Naive B cell (primary cell): ENCODE data around the gene TPM3. TPM values are rescaled to one million over a fixed set of nuclear protein-coding genes. Genes with fewer than 3 reads are reported as not detected.
A peak's percentile ranks its signal among the peaks of the same experiment; 100 is the strongest.

Experiments used
- ATAC-seq, 2 donors: fragments of 150-1000 bp; cut with Tn5 transposase; 2 replicates each; pipeline ENCODE4 v1.10.0; 2021; ENCODE audit warnings: low read depth in 2 of 2, mild to moderate bottlenecking in 2 of 2, moderate library complexity in 2 of 2
- DNase-seq: peaks from one replicate; pipeline ENCODE4 v3.0.0; 2022
- H3K27ac Mint-ChIP-seq, 6 donors: one replicate each; pipeline ENCODE4 v1.8.0; 2020 to 2022; ENCODE audit warnings: mild to moderate bottlenecking in 6 of 6, mixed read lengths in 6 of 6, moderate library complexity in 5 of 6, inconsistent platforms in 2 of 6
- H3K27me3 Mint-ChIP-seq, 3 donors: one replicate each; pipeline ENCODE4 v1.8.0; 2021 to 2022; ENCODE audit warnings: mixed read lengths in 3 of 3, mild to moderate bottlenecking in 1 of 3
- H3K36me3 Mint-ChIP-seq, 2 donors: one replicate each; pipeline ENCODE4 v1.8.0; 2020 to 2022; ENCODE audit warnings: mixed read lengths in 2 of 2, inconsistent platforms in 1 of 2, mild to moderate bottlenecking in 1 of 2
- H3K4me1 Mint-ChIP-seq, 3 donors: one replicate each; pipeline ENCODE4 v1.8.0; 2020 to 2022; ENCODE audit warnings: mixed read lengths in 3 of 3, inconsistent platforms in 1 of 3, mild to moderate bottlenecking in 1 of 3, moderate library complexity in 1 of 3
- H3K4me3 Mint-ChIP-seq, 8 donors: one replicate each; pipeline ENCODE4 v1.8.0; 2020 to 2022; ENCODE audit warnings: mild to moderate bottlenecking in 8 of 8, mixed read lengths in 8 of 8, moderate library complexity in 8 of 8, inconsistent platforms in 2 of 8
- H3K9me3 Mint-ChIP-seq, 7 donors: one replicate each; pipeline ENCODE4 v1.8.0; 2020 to 2022; ENCODE audit warnings: mixed read lengths in 7 of 7, mild to moderate bottlenecking in 5 of 7, inconsistent platforms in 2 of 7, moderate library complexity in 1 of 7
- polyA plus RNA-seq, 6 donors: library from polyadenylated mRNA; unstranded; fragments of 300-500 nt; fragmentation: Illumina TruSeq; gene quantifications; one replicate each; pipeline ENCODE4 v1.2.3, GENCODE V29; 2021; ENCODE audit warnings: low read depth in 6 of 6

TPM3 gene
- polyA plus RNA-seq, 6 donors from 2014 or later: 669 to 816 (median 772) TPM

- no peaks in the 10 kb centered on the region for H3K9me3 Mint-ChIP-seq
- H3K27ac Mint-ChIP-seq: peak overlapping the region in 3 of 6 donors; percentile 76 to 89 (median 78)
- no peak for DNase-seq
- ATAC-seq: no peak
- no peaks in the 10 kb centered on the region for H3K27me3 Mint-ChIP-seq
- H3K36me3 Mint-ChIP-seq: peaks cover 27 to 59% of the 10 kb centered on the region in 2 donors
- H3K4me1 Mint-ChIP-seq: peaks cover 17 to 26% (median 25%) of the 10 kb centered on the region in 3 donors
- H3K4me3 Mint-ChIP-seq: peak overlapping the region in 1 of 8 donors; percentile 61
Observed at GRCh38 chr1:154171880-154172279, 20.0 kb downstream of the TPM3 start.

DNA sequence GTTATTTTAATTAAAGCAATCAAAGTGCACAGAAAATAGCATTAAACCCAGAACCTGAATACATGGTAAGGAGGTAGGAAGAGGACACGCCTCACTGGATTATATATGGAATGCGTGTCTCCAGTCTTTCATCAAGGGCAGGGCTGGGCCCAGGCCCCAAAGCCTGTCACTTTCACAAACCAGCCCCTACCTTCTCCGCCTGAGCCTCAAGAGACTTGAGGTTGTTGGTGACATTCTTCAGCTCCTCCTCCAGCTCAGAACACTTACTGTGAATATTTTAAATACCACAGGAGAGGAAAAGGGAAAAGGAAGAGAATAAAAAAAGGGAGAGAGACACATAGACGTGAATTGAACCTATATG, 20.7 kb downstream of the TPM3 start:
- no peaks in the 10 kb centered on the region for H3K9me3 Mint-ChIP-seq
- H3K36me3 Mint-ChIP-seq: peaks cover 27 to 58% of the 10 kb centered on the region in 2 donors
- H3K27me3 Mint-ChIP-seq: no peaks in the 10 kb centered on the region
- no peak overlapping the region for H3K4me3 Mint-ChIP-seq
- DNase-seq (no peak), ATAC-seq (no peak)
- peaks cover 12 to 21% (median 18%) of the 10 kb centered on the region in 3 donors for H3K4me1 Mint-ChIP-seq
- peak overlapping the region in 2 of 6 donors; percentile 78 to 89 for H3K27ac Mint-ChIP-seq

- H3K27me3 Mint-ChIP-seq: no peaks in the 10 kb centered on the region
- peak overlapping the region in 1 of 8 donors; percentile 47 for H3K4me3 Mint-ChIP-seq
- no peaks in the 10 kb centered on the region for H3K9me3 Mint-ChIP-seq
- peak overlapping the region in 2 of 6 donors; percentile 18 to 93 for H3K27ac Mint-ChIP-seq
- peaks cover 10 to 16% (median 13%) of the 10 kb centered on the region in 3 donors for H3K4me1 Mint-ChIP-seq
- DNase-seq (no peak), ATAC-seq (no peak)
- peaks cover 32 to 60% of the 10 kb centered on the region in 2 donors for H3K36me3 Mint-ChIP-seq
Observed at GRCh38 chr1:154170547-154171222, 21.2 kb downstream of the TPM3 start.

GRCh38 chr1:154167461-154167860, 24.4 kb downstream of the TPM3 start:
- DNase-seq (no peak), ATAC-seq (no peak)
- Mint-ChIP-seq H3K4me3 (no peak overlapping the region), H3K27me3 (no peaks in the 10 kb centered on the region), H3K36me3 (peaks cover 33 to 75% of the 10 kb centered on the region in 2 donors), H3K27ac (peak overlapping the region in 3 of 6 donors; percentile 67 to 87 (median 77)), H3K9me3 (no peaks in the 10 kb centered on the region), H3K4me1 (peaks cover 7 to 35% (median 11%) of the 10 kb centered on the region in 3 donors)

GRCh38 chr1:154166207-154166606, 25.7 kb downstream of the TPM3 start:
- no peaks in the 10 kb centered on the region for H3K27me3 Mint-ChIP-seq
- H3K4me3 Mint-ChIP-seq: no peak overlapping the region
- ATAC-seq (no peak), DNase-seq (no peak)
- no peaks in the 10 kb centered on the region for H3K9me3 Mint-ChIP-seq
- peaks cover 24 to 63% of the 10 kb centered on the region in 2 donors for H3K36me3 Mint-ChIP-seq
- peaks cover 6 to 25% (median 7%) of the 10 kb centered on the region in 3 donors for H3K4me1 Mint-ChIP-seq
- peak overlapping the region in 1 of 6 donors; percentile 64 for H3K27ac Mint-ChIP-seq

DNA sequence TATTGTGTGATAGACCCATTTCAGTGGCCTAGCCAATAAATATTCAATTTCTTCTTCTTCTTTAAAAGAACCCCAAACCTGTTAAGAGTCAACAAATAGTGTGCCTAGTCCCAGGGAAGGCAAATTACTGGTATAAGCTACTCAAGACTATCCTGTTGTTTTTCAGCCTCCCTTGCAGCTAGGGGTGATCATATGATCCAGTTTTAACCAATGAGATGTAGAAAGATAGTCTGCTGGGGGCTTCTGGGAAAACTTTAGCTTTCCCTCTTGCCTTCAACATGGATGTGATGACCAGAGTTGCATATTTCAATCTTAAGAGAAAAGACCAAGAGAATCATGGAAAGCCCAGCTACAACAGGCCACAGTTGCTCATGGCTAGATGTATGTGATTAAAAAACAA, 32.3 kb downstream of the TPM3 start:
- ATAC-seq: no peak
- Mint-ChIP-seq H3K36me3 (peaks cover 30 to 33% of the 10 kb centered on the region in 2 donors), H3K4me1 (peaks cover 23 to 45% (median 24%) of the 10 kb centered on the region in 3 donors), H3K27me3 (no peaks in the 10 kb centered on the region), H3K27ac (peak overlapping the region in 5 of 6 donors; percentile 4 to 79 (median 22)), H3K9me3 (peaks cover 0 to 11% (median 2%) of the 10 kb centered on the region in 7 donors), H3K4me3 (peak overlapping the region in 1 of 8 donors; percentile 0)
- no peak for DNase-seq

DNA sequence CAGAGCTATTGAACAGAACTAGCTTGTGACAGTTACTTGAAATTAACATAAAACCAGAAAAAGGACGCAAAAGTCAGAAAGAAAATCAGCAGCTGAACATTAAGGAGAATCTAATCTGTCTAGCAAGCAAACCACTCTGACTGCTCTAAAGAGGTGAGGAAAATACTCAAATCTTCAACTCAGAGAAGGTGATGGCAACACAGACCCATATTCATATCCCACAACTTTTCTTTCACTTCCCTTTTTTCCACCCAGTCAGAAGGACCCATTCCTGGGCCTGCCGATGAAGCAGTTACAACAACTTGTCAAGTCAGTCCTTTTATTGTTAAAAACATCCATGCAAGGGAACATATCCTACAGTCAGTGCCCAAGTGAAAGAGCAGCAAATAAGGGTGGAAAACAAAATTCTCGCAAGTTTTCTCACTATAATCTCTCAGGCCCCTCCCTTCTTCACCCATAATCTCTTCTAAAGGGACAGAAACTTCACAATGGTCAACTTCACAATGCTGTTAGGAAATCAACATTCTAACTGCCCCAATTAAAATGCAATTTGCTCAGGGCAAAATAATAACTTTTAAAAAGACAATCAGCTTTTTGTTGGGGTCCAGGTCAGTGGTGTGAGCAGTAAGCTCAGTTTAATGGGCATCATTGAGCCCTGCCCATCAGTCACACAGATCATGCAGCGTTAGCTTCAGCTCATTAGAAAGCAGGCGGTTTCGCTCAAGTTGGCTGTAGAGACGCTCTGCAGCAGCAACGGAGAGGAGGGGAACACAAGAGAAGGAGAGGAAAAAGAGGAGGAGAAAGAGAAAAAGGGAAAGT, 33.4 kb downstream of the TPM3 start:
- ATAC-seq (peak; percentile 62 to 66), DNase-seq (peak; percentile 17)
- no peaks in the 10 kb centered on the region for H3K27me3 Mint-ChIP-seq
- H3K4me1 Mint-ChIP-seq: peaks cover 23 to 36% (median 24%) of the 10 kb centered on the region in 3 donors
- H3K9me3 Mint-ChIP-seq: peaks cover 0 to 11% (median 2%) of the 10 kb centered on the region in 7 donors
- H3K36me3 Mint-ChIP-seq: peaks cover 26 to 33% of the 10 kb centered on the region in 2 donors
- peak overlapping the region in 5 of 6 donors; percentile 79 to 98 (median 90) for H3K27ac Mint-ChIP-seq
- H3K4me3 Mint-ChIP-seq: peak overlapping the region in 2 of 8 donors; percentile 2 to 31

DNA sequence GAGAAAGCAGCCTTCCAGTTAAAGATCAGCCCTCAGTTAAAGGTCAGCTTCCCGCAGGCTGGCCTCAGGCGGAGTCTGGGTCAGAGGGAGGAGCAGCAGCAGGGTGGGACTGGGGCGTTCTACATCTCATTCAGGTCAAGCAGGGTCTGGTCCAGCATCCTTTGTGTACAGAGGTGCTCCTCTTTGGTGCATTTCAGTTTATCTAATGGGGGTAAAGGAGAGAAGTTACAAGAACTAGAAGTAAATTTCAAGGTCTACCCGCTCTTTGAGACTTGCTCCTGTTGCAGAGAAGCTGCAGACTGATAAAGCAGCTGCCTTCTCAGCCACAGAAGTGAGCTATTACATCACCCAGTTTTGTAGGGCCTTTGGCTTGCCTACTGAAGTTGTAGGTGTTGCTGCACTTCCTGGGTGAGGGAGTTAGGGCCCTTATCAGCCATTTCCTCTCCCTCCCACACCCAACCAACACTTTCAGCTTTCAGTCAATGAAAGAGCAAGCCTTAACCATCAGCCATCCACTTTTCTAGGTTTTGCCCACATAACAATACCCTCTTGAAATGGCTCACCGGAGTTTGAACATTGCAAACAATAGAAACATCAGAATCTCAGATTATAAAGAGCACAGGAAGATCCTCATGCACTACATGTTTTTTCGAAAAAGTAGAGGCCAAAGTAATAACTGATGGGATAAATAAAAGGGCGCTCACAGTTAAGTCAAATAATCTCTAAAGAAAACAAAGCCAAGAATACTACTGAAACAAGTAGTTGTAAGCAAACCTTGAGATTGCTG, 34.2 kb downstream of the TPM3 start:
- no peaks in the 10 kb centered on the region for H3K27me3 Mint-ChIP-seq
- H3K36me3 Mint-ChIP-seq: peaks cover 20 to 33% of the 10 kb centered on the region in 2 donors
- peak; percentile 45 to 54 for ATAC-seq
- peaks cover 23 to 28% (median 24%) of the 10 kb centered on the region in 3 donors for H3K4me1 Mint-ChIP-seq
- DNase-seq: no peak
- peaks cover 0 to 11% (median 2%) of the 10 kb centered on the region in 7 donors for H3K9me3 Mint-ChIP-seq
- H3K27ac Mint-ChIP-seq: peak overlapping the region; percentile 72 to 92 (median 84)
- H3K4me3 Mint-ChIP-seq: peak overlapping the region in 5 of 8 donors; percentile 6 to 59 (median 29)

DNA sequence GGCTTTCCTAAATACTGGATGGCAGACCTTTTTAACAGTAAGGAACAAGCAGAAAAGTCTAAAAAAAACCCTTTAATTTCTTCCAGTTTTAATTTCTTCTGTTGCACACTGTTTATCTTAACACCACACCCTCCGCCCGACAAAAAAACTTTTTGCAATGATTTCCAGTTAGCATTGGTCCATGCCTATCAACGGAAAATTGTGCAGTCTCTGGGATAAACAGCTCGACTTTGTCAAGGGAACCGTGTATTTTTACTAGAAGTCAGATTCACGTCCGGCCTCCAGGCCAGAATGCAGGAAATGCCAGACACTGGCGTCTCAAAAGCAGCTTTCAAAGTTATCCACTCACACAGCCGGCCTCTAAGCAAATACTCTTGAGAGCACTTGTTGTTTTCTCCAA, 36.6 kb downstream of the TPM3 start:
- H3K36me3 Mint-ChIP-seq: peaks cover 20 to 25% of the 10 kb centered on the region in 2 donors
- ATAC-seq (no peak), DNase-seq (no peak)
- H3K4me3 Mint-ChIP-seq: no peak overlapping the region
- peaks cover 23 to 25% (median 24%) of the 10 kb centered on the region in 3 donors for H3K4me1 Mint-ChIP-seq
- peak overlapping the region in 4 of 6 donors; percentile 42 to 86 (median 70) for H3K27ac Mint-ChIP-seq
- H3K27me3 Mint-ChIP-seq: no peaks in the 10 kb centered on the region
- H3K9me3 Mint-ChIP-seq: peaks cover 0 to 9% (median 2%) of the 10 kb centered on the region in 7 donors

DNA sequence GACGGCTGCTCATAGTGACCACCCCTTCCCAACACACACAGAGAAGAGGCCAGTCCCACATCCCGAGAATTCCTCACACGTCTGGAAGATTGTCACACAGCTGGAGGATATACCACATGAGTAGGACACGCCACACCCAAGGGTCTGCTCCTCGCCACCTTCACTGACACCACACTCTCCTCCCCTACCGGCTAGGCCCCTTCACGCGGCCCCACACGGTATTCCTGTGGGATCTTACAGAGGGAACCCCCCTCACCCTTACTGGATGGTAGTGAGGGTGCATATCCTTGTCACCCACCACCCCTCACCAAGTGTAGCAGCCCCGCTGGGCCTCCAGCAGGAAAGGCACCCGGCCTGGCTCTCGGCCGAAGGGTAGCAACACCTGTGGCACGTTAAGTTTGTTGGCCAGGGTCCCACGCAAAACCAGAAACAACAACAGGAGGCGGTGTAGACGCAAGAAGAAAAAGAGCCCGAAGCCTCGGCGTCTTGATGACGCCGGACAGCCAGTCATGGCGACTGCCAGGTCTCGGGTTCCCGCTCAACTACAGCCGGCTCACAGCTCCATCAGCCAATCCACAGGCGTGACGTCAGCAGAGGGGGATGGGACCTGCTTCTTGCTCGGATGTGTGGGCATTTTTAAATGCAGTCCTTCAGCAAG, 37.2 kb downstream of the TPM3 start, which contains the start of gene NUP210L:
Gene NUP210L (minus strand): TSS at position 540 of the 658 bp plus-strand sequence.
- ATAC-seq (no peak), DNase-seq (no peak)
- Mint-ChIP-seq H3K4me1 (peaks cover 23 to 25% (median 24%) of the 10 kb centered on the region in 3 donors), H3K27ac (peak within 1 kb of the TSS; percentile 42 to 92 (median 70)), H3K9me3 (peaks cover 0 to 3% (median 0%) of the 10 kb centered on the region in 7 donors), H3K36me3 (peaks cover 20% of the 10 kb centered on the region in 2 donors), H3K27me3 (no peaks in the 10 kb centered on the region), H3K4me3 (no peak within 1 kb of the TSS)

GRCh38 chr1:154154053-154154452, 37.8 kb downstream of the TPM3 start:
- Mint-ChIP-seq H3K27me3 (no peaks in the 10 kb centered on the region), H3K27ac (peak overlapping the region in 5 of 6 donors; percentile 7 to 75 (median 61)), H3K36me3 (peaks cover 14% of the 10 kb centered on the region in 2 donors), H3K4me3 (no peak overlapping the region), H3K9me3 (no peaks in the 10 kb centered on the region), H3K4me1 (peaks cover 20 to 21% (median 20%) of the 10 kb centered on the region in 3 donors)
- no peak for DNase-seq
- ATAC-seq: no peak

GRCh38 chr1:154151311-154151710, 40.6 kb downstream of the TPM3 start:
- DNase-seq (no peak), ATAC-seq (no peak)
- H3K36me3 Mint-ChIP-seq: peaks cover 0 to 9% of the 10 kb centered on the region in 2 donors
- no peak overlapping the region for H3K27ac Mint-ChIP-seq
- H3K27me3 Mint-ChIP-seq: no peaks in the 10 kb centered on the region
- no peak overlapping the region for H3K4me3 Mint-ChIP-seq
- H3K9me3 Mint-ChIP-seq: no peaks in the 10 kb centered on the region
- no peaks in the 10 kb centered on the region for H3K4me1 Mint-ChIP-seq
